ENCODE data around the gene TBC1D24. TPM values are rescaled to one million over a fixed set of nuclear protein-coding genes. Genes with fewer than 3 reads are reported as not detected.
A peak's percentile ranks its signal among the peaks of the same experiment; 100 is the strongest.
"Not testable (repeated sequence)": the region's sequence is repeated elsewhere in the genome, so short reads cannot be mapped to it uniquely, and the experiment has no call there.

TBC1D24 gene
- total RNA-seq, 3 donors from 2014 or later, result 8.8 to 22.0 (median 16.7) TPM

- intact Hi-C loops (cut with DNase I; ENCODE audit: low total_unique reads), result no loop called here
- DNase-seq (ENCODE audit: low spot score in 2 of 2), result peak; percentile 93
- no peaks in the 10 kb centered on the region for H3K36me3 ChIP-seq
- peak overlapping the region; percentile 67 to 81 (median 75) for H3K4me3 ChIP-seq
- no peaks in the 10 kb centered on the region for H3K27me3 ChIP-seq
- H3K4me1 ChIP-seq, result peaks cover 0 to 7% of the 10 kb centered on the region in 2 donors
- no peaks in the 10 kb centered on the region for H3K9me3 ChIP-seq
- TF ChIP-seq CTCF (IDR thresholded peaks at IDR 0.05) (peak in 1 of 3 donors; percentile 17), POLR2A (IDR thresholded peaks at IDR 0.05) (peak; percentile 43), POLR2AphosphoS5 (IDR thresholded peaks at IDR 0.05) (peak in 2 of 3 donors; percentile 53 to 57)
- H3K27ac ChIP-seq, result peak overlapping the region; percentile 98 to 99
Observed at GRCh38 chr16:2532494-2533141, 57.7 kb downstream of the TBC1D24 start.

- Histone ChIP-seq H3K27ac (peak overlapping the region; percentile 98 to 99), H3K4me3 (peak overlapping the region; percentile 67 to 81 (median 75))
- intact Hi-C loops (cut with DNase I; ENCODE audit: low total_unique reads); H3K9me3 ChIP-seq; H3K4me1 ChIP-seq; H3K27me3 ChIP-seq; H3K36me3 ChIP-seq; DNase-seq (ENCODE audit: low spot score in 2 of 2): not testable (repeated sequence)
Observed at GRCh38 chr16:2533142-2533755, 58.3 kb downstream of the TBC1D24 start.

- Histone ChIP-seq H3K27ac (no peak overlapping the region), H3K9me3 (no peaks in the 10 kb centered on the region), H3K4me3 (no peak overlapping the region), H3K36me3 (no peaks in the 10 kb centered on the region), H3K27me3 (no peaks in the 10 kb centered on the region), H3K4me1 (peaks cover 0 to 7% of the 10 kb centered on the region in 2 donors)
- intact Hi-C loops (cut with DNase I; ENCODE audit: low total_unique reads), result no loop called here
- TF ChIP-seq CTCF (IDR thresholded peaks at IDR 0.05) (no peak), POLR2AphosphoS5 (IDR thresholded peaks at IDR 0.05) (no peak), POLR2A (IDR thresholded peaks at IDR 0.05) (no peak)
- DNase-seq (ENCODE audit: low spot score in 2 of 2), result no peak
Observed at GRCh38 chr16:2533912-2534311, 59.0 kb downstream of the TBC1D24 start.

GRCh38 chr16:2534335-2534734 is 59.4 kb downstream of the TBC1D24 start:
- H3K27me3 ChIP-seq; H3K4me1 ChIP-seq; H3K27ac ChIP-seq; intact Hi-C loops (cut with DNase I; ENCODE audit: low total_unique reads); H3K4me3 ChIP-seq; DNase-seq (ENCODE audit: low spot score in 2 of 2); H3K36me3 ChIP-seq; H3K9me3 ChIP-seq: not testable (repeated sequence)

- Histone ChIP-seq H3K36me3 (no peaks in the 10 kb centered on the region), H3K4me1 (peaks cover 0 to 7% of the 10 kb centered on the region in 2 donors), H3K4me3 (no peak overlapping the region), H3K27me3 (no peaks in the 10 kb centered on the region), H3K9me3 (no peaks in the 10 kb centered on the region), H3K27ac (peak overlapping the region; percentile 8 to 75)
- no peak for DNase-seq (ENCODE audit: low spot score in 2 of 2)
- intact Hi-C loops (cut with DNase I; ENCODE audit: low total_unique reads), result no loop called here
- no peak for TF ChIP-seq POLR2AphosphoS5 (IDR thresholded peaks at IDR 0.05)
- TF ChIP-seq CTCF (IDR thresholded peaks at IDR 0.05), result no peak
- TF ChIP-seq POLR2A (IDR thresholded peaks at IDR 0.05), result no peak
Observed at GRCh38 chr16:2535625-2536013, 60.7 kb downstream of the TBC1D24 start.

Measured in breast epithelium (tissue), 4 donors.